GM06990 (cell line): Measurements from ENCODE around the gene FGFRL1.

Experiments used
- DNase-seq: peaks from one replicate; pipeline ENCODE4 v3.0.0-alpha.2; 2011; ENCODE audit not compliant: insufficient read length; ENCODE audit errors: extremely low read depth
- H3K27me3 ChIP-seq: replicated peaks from 2 replicates; pipeline ENCODE4 v1.6.0; 2011; ENCODE audit warnings: low read length; ENCODE audit not compliant: control insufficient read depth, insufficient read depth
- H3K36me3 ChIP-seq: 2 replicates; pipeline ENCODE4 v1.5.1; 2011; ENCODE audit warnings: low read length; ENCODE audit not compliant: control insufficient read depth, insufficient read depth
- H3K4me3 ChIP-seq: replicated peaks from 2 replicates; pipeline ENCODE4 v1.5.1; 2011; ENCODE audit warnings: low read depth, mild to moderate bottlenecking, control low read depth, low read length
- TF ChIP-seq, protein P1 (sequence below): IDR thresholded peaks from 2 replicates; pipeline ENCODE4 v1.5.1; 2011; ENCODE audit warnings: low read length, control low read depth, mild to moderate bottlenecking, inconsistent platforms; ENCODE audit not compliant: insufficient read depth, poor library complexity, severe bottlenecking

FGFRL1 gene

DNA sequence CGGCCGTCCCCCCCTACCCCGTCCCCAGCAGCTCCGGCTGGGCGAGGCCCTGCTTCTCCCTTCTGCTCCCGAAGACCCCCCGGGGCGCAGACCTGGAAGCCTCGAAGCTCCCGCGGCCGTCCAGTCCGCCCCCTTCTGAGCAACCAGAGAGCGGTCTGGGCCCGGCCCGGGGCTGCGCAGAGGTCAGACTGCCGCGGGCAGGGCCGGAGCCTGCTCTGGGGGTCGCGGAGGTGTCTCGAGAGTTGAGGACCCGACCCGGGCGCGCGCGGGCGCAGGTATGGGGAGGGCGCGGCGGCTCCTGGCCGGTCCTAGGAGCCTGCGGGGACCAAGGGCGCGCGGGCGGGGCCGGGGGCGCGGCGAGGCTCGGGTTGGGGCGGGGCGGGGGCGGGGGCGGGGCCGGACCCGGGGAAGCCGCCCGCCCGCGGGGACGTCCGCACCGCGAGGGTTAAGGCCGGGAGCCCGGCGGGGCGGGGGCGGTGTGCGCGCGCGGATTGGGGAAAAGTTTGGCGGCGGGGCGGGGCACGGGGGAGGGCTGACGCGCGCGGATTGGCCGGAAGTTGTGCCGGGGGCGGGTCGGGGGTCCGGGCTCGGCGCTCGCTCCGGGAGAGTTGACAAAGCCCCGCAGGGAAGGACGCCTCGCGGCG lies at the start of gene FGFRL1:
Gene FGFRL1 (plus strand): TSS at position 605 of the 644 bp plus-strand sequence. CDS start 860 bp downstream, outside the sequence.
- Histone ChIP-seq H3K4me3 (peak within 1 kb of the TSS; percentile 36), H3K27me3 (no peaks in the 10 kb centered on the region), H3K36me3 (no peaks in the 10 kb centered on the region)
- DNase-seq = peak; percentile 88
- TF ChIP-seq, protein P1, sequence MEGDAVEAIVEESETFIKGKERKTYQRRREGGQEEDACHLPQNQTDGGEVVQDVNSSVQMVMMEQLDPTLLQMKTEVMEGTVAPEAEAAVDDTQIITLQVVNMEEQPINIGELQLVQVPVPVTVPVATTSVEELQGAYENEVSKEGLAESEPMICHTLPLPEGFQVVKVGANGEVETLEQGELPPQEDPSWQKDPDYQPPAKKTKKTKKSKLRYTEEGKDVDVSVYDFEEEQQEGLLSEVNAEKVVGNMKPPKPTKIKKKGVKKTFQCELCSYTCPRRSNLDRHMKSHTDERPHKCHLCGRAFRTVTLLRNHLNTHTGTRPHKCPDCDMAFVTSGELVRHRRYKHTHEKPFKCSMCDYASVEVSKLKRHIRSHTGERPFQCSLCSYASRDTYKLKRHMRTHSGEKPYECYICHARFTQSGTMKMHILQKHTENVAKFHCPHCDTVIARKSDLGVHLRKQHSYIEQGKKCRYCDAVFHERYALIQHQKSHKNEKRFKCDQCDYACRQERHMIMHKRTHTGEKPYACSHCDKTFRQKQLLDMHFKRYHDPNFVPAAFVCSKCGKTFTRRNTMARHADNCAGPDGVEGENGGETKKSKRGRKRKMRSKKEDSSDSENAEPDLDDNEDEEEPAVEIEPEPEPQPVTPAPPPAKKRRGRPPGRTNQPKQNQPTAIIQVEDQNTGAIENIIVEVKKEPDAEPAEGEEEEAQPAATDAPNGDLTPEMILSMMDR = no peak

GRCh38 chr4:962231-963208 lies 48.9 kb upstream of the FGFRL1 start:
- DNase-seq = no peak
- peaks cover 8% of the 10 kb centered on the region for H3K36me3 ChIP-seq
- TF ChIP-seq, protein P1 = no peak
- no peak overlapping the region for H3K4me3 ChIP-seq
- H3K27me3 ChIP-seq = no peaks in the 10 kb centered on the region

GRCh38 chr4:963276-964225 lies 47.9 kb upstream of the FGFRL1 start:
- TF ChIP-seq, protein P1 = no peak
- H3K36me3 ChIP-seq = peaks cover 6% of the 10 kb centered on the region
- H3K27me3 ChIP-seq = no peaks in the 10 kb centered on the region
- no peak overlapping the region for H3K4me3 ChIP-seq
- no peak for DNase-seq

- DNase-seq = no peak
- Histone ChIP-seq H3K36me3 (peaks cover 6% of the 10 kb centered on the region), H3K27me3 (no peaks in the 10 kb centered on the region), H3K4me3 (no peak overlapping the region)
- TF ChIP-seq, protein P1 = no peak
Measured at GRCh38 chr4:964346-965025, 46.9 kb upstream of the FGFRL1 start.
